Nephron (organoid): Measurements from ENCODE around the gene MYO18A.
"Not testable (repeated sequence)": the region's sequence is repeated elsewhere in the genome, so short reads cannot be mapped to it uniquely, and the experiment has no call there.

Experiments
- H3K27ac Mint-ChIP-seq, 3 experiments: 2 replicates each; pipeline ENCODE4 v1.8.0; 2020; ENCODE audit warnings: mixed read lengths in 3 of 3, mild to moderate bottlenecking in 2 of 3, moderate library complexity in 1 of 3
- H3K27me3 Mint-ChIP-seq: 2 replicates; pipeline ENCODE4 v1.8.0; 2021; ENCODE audit warnings: low read depth, mild to moderate bottlenecking, moderate library complexity, mixed read lengths
- H3K36me3 Mint-ChIP-seq: 2 replicates; pipeline ENCODE4 v1.8.0; 2020; ENCODE audit warnings: low read depth, mixed read lengths
- H3K4me1 Mint-ChIP-seq: 2 replicates; pipeline ENCODE4 v1.8.0; 2020; ENCODE audit warnings: mixed read lengths
- H3K4me3 Mint-ChIP-seq, 3 experiments: 2 replicates each; pipeline ENCODE4 v1.8.0; 2020; ENCODE audit warnings: mild to moderate bottlenecking in 3 of 3, mixed read lengths in 3 of 3, moderate library complexity in 2 of 3
- H3K9me3 Mint-ChIP-seq: 2 replicates; pipeline ENCODE4 v1.8.0; 2020; ENCODE audit warnings: mixed read lengths
- CTCF ChIP-seq, 3 experiments: fragments of 200-600 bp; sonication (generic); IDR thresholded peaks; one replicate each; pipeline ENCODE4 v1.5.0; 2021; ENCODE audit warnings: antibody characterized with exemption in 3 of 3; ENCODE audit not compliant: unreplicated experiment in 3 of 3

MYO18A gene

GRCh38 chr17:29150161-29150560 lies 30.0 kb downstream of the MYO18A start:
- no peak for TF ChIP-seq CTCF (IDR thresholded peaks at IDR 0.05; ENCODE audit: unreplicated experiment in 3 of 3)
- H3K4me3 Mint-ChIP-seq, result peak overlapping the region; percentile 82 to 85 (median 84)
- H3K36me3 Mint-ChIP-seq, result no peaks in the 10 kb centered on the region
- peaks cover 4% of the 10 kb centered on the region for H3K27me3 Mint-ChIP-seq
- H3K4me1 Mint-ChIP-seq, result peaks cover 77% of the 10 kb centered on the region
- H3K9me3 Mint-ChIP-seq, result no peaks in the 10 kb centered on the region
- H3K27ac Mint-ChIP-seq, result peak overlapping the region; percentile 79 to 92 (median 82)

- Mint-ChIP-seq H3K27me3 (peaks cover 4% of the 10 kb centered on the region), H3K36me3 (no peaks in the 10 kb centered on the region), H3K27ac (peak overlapping the region; percentile 79 to 92 (median 82)), H3K9me3 (no peaks in the 10 kb centered on the region), H3K4me3 (peak overlapping the region; percentile 82 to 85 (median 84)), H3K4me1 (peaks cover 72% of the 10 kb centered on the region)
- no peak for TF ChIP-seq CTCF (IDR thresholded peaks at IDR 0.05; ENCODE audit: unreplicated experiment in 3 of 3)
These were observed 30.6 kb downstream of the MYO18A start for GRCh38 chr17:29149431-29150064.

GRCh38 chr17:29148790-29149430 lies 31.3 kb downstream of the MYO18A start:
- peak overlapping the region; percentile 82 to 85 (median 84) for H3K4me3 Mint-ChIP-seq
- no peaks in the 10 kb centered on the region for H3K9me3 Mint-ChIP-seq
- peak; percentile 95 to 99 (median 96) for TF ChIP-seq CTCF (IDR thresholded peaks at IDR 0.05; ENCODE audit: unreplicated experiment in 3 of 3)
- H3K27me3 Mint-ChIP-seq, result peaks cover 4% of the 10 kb centered on the region
- peaks cover 74% of the 10 kb centered on the region for H3K4me1 Mint-ChIP-seq
- no peaks in the 10 kb centered on the region for H3K36me3 Mint-ChIP-seq
- peak overlapping the region; percentile 79 to 94 (median 93) for H3K27ac Mint-ChIP-seq

- TF ChIP-seq CTCF (IDR thresholded peaks at IDR 0.05; ENCODE audit: unreplicated experiment in 3 of 3), result no peak
- Mint-ChIP-seq H3K9me3 (no peaks in the 10 kb centered on the region), H3K27me3 (peaks cover 4% of the 10 kb centered on the region), H3K27ac (peak overlapping the region; percentile 79 to 94 (median 93)), H3K36me3 (no peaks in the 10 kb centered on the region), H3K4me1 (peaks cover 74% of the 10 kb centered on the region), H3K4me3 (peak overlapping the region; percentile 62 to 82 (median 70))
These were observed 31.9 kb downstream of the MYO18A start for GRCh38 chr17:29148257-29148789.

- Mint-ChIP-seq H3K4me3 (peak overlapping the region; percentile 29 to 70 (median 43)), H3K9me3 (no peaks in the 10 kb centered on the region), H3K27ac (peak overlapping the region; percentile 79 to 94 (median 93)), H3K27me3 (peaks cover 4% of the 10 kb centered on the region), H3K36me3 (no peaks in the 10 kb centered on the region), H3K4me1 (peaks cover 73% of the 10 kb centered on the region)
- no peak for TF ChIP-seq CTCF (IDR thresholded peaks at IDR 0.05; ENCODE audit: unreplicated experiment in 3 of 3)
These were observed 32.5 kb downstream of the MYO18A start for GRCh38 chr17:29147682-29148081.

GRCh38 chr17:29147228-29147627 lies 33.0 kb downstream of the MYO18A start:
- Mint-ChIP-seq H3K27ac (peak overlapping the region; percentile 79 to 94 (median 93)), H3K4me1 (peaks cover 72% of the 10 kb centered on the region), H3K4me3 (peak overlapping the region in 2 of 3 experiments; percentile 32 to 59)
- not testable (repeated sequence) for H3K9me3 Mint-ChIP-seq, H3K36me3 Mint-ChIP-seq, H3K27me3 Mint-ChIP-seq
